ENCODE data around the gene PLK3.

- TF ChIP-seq, protein P1, sequence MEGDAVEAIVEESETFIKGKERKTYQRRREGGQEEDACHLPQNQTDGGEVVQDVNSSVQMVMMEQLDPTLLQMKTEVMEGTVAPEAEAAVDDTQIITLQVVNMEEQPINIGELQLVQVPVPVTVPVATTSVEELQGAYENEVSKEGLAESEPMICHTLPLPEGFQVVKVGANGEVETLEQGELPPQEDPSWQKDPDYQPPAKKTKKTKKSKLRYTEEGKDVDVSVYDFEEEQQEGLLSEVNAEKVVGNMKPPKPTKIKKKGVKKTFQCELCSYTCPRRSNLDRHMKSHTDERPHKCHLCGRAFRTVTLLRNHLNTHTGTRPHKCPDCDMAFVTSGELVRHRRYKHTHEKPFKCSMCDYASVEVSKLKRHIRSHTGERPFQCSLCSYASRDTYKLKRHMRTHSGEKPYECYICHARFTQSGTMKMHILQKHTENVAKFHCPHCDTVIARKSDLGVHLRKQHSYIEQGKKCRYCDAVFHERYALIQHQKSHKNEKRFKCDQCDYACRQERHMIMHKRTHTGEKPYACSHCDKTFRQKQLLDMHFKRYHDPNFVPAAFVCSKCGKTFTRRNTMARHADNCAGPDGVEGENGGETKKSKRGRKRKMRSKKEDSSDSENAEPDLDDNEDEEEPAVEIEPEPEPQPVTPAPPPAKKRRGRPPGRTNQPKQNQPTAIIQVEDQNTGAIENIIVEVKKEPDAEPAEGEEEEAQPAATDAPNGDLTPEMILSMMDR (optimal IDR thresholded peaks at IDR 0.05 in 1 of 3, IDR thresholded peaks at IDR 0.05 in 1 of 3, conservative IDR thresholded peaks at IDR 0.05 in 1 of 3; ENCODE audit: extremely low read depth in 1 of 3, insufficient read depth in 2 of 3, low read length in 3 of 3), result no peak
- TF ChIP-seq EZH2 (IDR thresholded peaks at IDR 0.05; ENCODE audit: low read length), result no peak
Observed at GRCh38 chr1:44787506-44787905, 12.7 kb upstream of the PLK3 start.
